AG04450 (cell line): ENCODE measurements around the gene B3GALT5. TPM values are rescaled to one million over a fixed set of nuclear protein-coding genes. Genes with fewer than 3 reads are reported as not detected.

ENCODE experiments used
- CTCF ChIA-PET: fragments of 300-600, 350-600 bp; formaldehyde crosslinking; extraction: SDS; loops from one replicate; lab custom pipeline; 2022; ENCODE audit warnings: antibody characterized with exemption, inconsistent platforms; lab: Charles Lee
- POLR2A ChIA-PET: fragments of 350-600 bp; formaldehyde crosslinking; extraction: SDS; loops from one replicate; lab custom pipeline; 2021; ENCODE audit warnings: antibody characterized with exemption, inconsistent platforms; lab: Yijun Ruan, JAX
- DNase-seq: peaks from one replicate; pipeline ENCODE4 v3.0.0-alpha.2; 2011; ENCODE audit warnings: low read depth, low spot score
- H3K27ac ChIP-seq: one replicate; pipeline ENCODE4 v1.5.1; 2012; ENCODE audit warnings: low read depth, low read length, control low read depth
- H3K27me3 ChIP-seq: one replicate; pipeline ENCODE4 v1.6.0; 2012; ENCODE audit warnings: low read length; ENCODE audit not compliant: control insufficient read depth, insufficient read depth
- H3K4me3 ChIP-seq: 2 replicates; pipeline ENCODE4 v1.5.1; 2011; ENCODE audit warnings: mild to moderate bottlenecking, low read depth, low read length, control low read depth
- H3K9me3 ChIP-seq: 2 replicates; pipeline ENCODE4 v1.5.1; 2012; ENCODE audit warnings: low read length; ENCODE audit not compliant: control insufficient read depth, insufficient read depth
- polyA plus RNA-seq: library from polyadenylated mRNA; depleted of rRNA; stranded (reverse); fragments of >200 nt; gene quantifications from 2 replicates; pipeline ENCODE4 v1.2.3, GENCODE V29; 2011
- TF ChIP-seq, protein P1 (sequence below): IDR thresholded peaks from 2 replicates; pipeline ENCODE4 v1.5.1; 2011; ENCODE audit warnings: low read depth, low read length, control low read depth, inconsistent platforms

Gene B3GALT5
- polyA plus RNA-seq, 1 experiment = 0.05 TPM

DNA sequence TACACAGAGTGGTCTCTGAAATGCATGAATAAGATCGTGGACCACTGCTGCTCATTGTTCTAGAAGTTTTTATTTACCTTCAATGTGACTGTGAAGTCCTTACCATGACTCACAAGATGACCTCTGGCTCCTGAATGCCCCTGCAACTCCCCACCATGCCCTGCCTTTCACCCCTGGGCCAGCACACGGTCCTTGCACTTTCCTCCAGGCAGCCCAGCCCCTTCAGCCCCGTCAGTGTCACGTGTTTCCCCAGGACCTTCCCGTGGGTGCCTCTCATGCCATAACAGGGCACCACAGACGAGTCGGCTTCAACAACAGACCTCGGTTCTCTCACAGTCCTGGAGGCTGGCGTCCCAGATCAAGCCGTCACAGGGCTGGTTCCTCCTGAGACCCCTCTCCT lies 62.1 kb downstream of the B3GALT5 start:
- Histone ChIP-seq H3K4me3 (no peak overlapping the region), H3K27me3 (no peaks in the 10 kb centered on the region), H3K9me3 (no peaks in the 10 kb centered on the region; the same call in 1 of the 2 replicates), H3K27ac (no peak overlapping the region)
- DNase-seq = no peak
- ChIA-PET POLR2A (no interaction called here), CTCF (no interaction called here)
- TF ChIP-seq, protein P1, sequence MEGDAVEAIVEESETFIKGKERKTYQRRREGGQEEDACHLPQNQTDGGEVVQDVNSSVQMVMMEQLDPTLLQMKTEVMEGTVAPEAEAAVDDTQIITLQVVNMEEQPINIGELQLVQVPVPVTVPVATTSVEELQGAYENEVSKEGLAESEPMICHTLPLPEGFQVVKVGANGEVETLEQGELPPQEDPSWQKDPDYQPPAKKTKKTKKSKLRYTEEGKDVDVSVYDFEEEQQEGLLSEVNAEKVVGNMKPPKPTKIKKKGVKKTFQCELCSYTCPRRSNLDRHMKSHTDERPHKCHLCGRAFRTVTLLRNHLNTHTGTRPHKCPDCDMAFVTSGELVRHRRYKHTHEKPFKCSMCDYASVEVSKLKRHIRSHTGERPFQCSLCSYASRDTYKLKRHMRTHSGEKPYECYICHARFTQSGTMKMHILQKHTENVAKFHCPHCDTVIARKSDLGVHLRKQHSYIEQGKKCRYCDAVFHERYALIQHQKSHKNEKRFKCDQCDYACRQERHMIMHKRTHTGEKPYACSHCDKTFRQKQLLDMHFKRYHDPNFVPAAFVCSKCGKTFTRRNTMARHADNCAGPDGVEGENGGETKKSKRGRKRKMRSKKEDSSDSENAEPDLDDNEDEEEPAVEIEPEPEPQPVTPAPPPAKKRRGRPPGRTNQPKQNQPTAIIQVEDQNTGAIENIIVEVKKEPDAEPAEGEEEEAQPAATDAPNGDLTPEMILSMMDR = no peak

DNA sequence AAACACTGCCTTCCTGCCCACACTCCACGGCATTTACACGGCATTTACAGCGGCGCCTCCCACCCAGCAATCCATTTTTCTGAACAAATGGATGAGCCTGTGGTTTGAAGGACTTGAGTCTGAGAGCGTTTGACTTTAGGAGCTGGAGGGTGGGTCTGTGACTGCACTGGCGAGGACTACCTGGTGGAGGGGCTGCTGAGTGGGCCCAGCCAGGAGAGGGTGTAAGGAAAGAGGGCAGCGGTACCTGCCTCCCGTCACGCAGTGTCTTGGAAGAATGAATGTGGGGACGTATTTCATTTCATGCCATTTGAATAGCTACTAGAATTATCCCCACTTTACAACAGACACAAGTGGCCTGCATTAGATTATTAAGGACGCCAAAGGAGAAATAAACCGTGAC lies 62.9 kb downstream of the B3GALT5 start:
- no peaks in the 10 kb centered on the region; the same call in 1 of the 2 replicates for H3K9me3 ChIP-seq
- H3K27me3 ChIP-seq = no peaks in the 10 kb centered on the region
- no peak for DNase-seq
- ChIA-PET POLR2A (interaction anchor here (0.9 kb wide), 1 partner anchor 42 kb away, joined by 4 read pairs; no protein-coding TSS in a partner anchor), CTCF (interaction anchor here (0.8 kb wide), 1 partner anchor 15 kb away, joined by 3 read pairs; no protein-coding TSS in a partner anchor)
- H3K27ac ChIP-seq = no peak overlapping the region
- no peak overlapping the region for H3K4me3 ChIP-seq
- TF ChIP-seq, protein P1 = no peak

DNA sequence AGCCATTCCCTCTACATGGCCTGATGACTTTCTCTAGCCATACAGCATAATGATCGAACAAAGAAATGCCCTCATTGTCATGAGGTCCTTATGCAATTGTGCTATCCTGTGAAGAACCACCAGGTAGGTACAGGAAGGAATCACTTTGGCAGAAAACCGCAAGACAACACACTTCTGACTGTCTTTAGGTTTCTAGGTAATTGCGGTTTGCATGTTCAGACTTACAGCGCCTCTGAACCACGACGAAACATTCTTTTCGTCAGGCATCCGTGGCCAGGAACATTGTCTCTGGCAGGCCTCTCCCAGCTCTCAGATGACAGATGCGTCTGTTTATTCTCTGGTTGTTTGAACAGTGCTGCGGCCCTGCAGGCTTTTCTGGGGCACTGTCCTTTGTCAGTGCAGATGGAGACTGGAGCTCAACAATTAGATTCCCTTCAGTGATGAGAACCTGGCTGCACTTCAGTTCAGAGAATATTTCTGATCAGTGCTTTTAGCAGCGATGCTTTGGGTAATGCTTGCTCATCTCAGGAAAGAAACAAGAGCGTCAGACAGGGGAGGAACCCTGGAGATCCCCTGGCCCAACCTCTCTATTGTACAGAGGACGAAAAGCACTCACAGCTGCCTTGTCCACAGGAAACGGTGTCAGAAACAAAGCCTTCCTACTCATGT lies 63.4 kb downstream of the B3GALT5 start:
- ChIA-PET POLR2A (interaction anchor here (0.9 kb wide), 1 partner anchor 42 kb away, joined by 4 read pairs; no protein-coding TSS in a partner anchor), CTCF (interaction anchor here (0.8 kb wide), 1 partner anchor 16 kb away, joined by 3 read pairs; no protein-coding TSS in a partner anchor)
- Histone ChIP-seq H3K27me3 (no peaks in the 10 kb centered on the region), H3K9me3 (no peaks in the 10 kb centered on the region; the same call in 1 of the 2 replicates), H3K4me3 (no peak overlapping the region), H3K27ac (no peak overlapping the region)
- no peak for DNase-seq
- TF ChIP-seq, protein P1 = no peak

DNA sequence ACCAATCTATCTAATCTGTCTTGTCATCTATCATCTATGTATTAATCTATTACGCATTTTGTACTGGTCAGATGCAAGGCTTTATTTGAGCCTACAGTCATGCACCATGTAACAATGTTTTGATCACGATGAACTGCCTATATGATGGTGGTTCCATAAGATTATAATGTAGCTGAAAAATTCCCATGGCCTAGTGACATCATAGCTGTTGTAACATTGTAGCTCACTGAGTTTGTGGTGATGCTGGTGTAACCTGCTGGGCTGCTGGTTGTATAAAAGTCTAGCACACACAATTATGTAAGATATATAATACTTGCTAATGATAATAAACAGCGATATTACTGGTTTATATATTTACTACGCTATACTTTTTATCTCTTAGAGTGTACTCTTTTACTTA lies 67.5 kb downstream of the B3GALT5 start:
- Histone ChIP-seq H3K27ac (no peak overlapping the region), H3K27me3 (no peaks in the 10 kb centered on the region), H3K9me3 (no peaks in the 10 kb centered on the region), H3K4me3 (no peak overlapping the region)
- DNase-seq = no peak
- ChIA-PET CTCF (no interaction called here), POLR2A (no interaction called here)
- TF ChIP-seq, protein P1 = no peak

DNA sequence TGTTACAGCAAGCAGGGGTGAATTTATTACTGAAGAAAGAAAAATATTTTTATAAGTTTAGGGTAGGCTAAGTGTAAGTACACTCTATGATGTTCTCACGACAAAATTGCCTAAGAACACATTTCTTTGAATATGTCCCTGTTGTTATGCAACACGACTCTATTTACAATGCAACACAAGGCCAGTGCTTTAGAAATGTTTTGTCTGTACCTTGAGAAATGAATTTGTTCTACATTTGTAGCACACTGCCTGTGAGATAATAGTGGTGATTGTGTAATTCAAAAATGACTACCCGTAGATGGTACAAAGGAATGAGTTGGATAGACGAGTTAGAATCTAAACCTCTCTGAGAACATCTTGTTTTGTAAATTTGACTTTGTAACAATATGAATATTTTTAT lies 68.5 kb downstream of the B3GALT5 start:
- Histone ChIP-seq H3K27ac (no peak overlapping the region), H3K4me3 (no peak overlapping the region), H3K27me3 (no peaks in the 10 kb centered on the region), H3K9me3 (no peaks in the 10 kb centered on the region)
- TF ChIP-seq, protein P1 = no peak
- DNase-seq = no peak
- CTCF ChIA-PET = no interaction called here
- POLR2A ChIA-PET = no interaction called here
